Glomerular visceral epithelial cell (primary cell): ENCODE results near the gene ZNF565.
"Not testable (repeated sequence)": the region's sequence is repeated elsewhere in the genome, so short reads cannot be mapped to it uniquely, and the experiment has no call there.

Experiments used
- DNase-seq: peaks from one replicate; pipeline ENCODE4 v3.0.0-alpha.2; 2016; ENCODE audit errors: extremely low spot score

The ZNF565 gene

GRCh38 chr19:36214386-36215275 lies at the start of gene ZNF565, which contains the start of gene ZNF146:
ZNF565 (minus strand) TSS chr19:36214665; CDS start chr19:36201985, 12,680 bp downstream.
ZNF146 (plus strand) TSS chr19:36215106; CDS start chr19:36236441, 21,335 bp downstream.
- peak; percentile 99 for DNase-seq

GRCh38 chr19:36259211-36259610 lies 44.7 kb upstream of the ZNF565 start:
- no peak for DNase-seq

GRCh38 chr19:36258028-36258875 lies 43.8 kb upstream of the ZNF565 start:
- no peak for DNase-seq

DNA sequence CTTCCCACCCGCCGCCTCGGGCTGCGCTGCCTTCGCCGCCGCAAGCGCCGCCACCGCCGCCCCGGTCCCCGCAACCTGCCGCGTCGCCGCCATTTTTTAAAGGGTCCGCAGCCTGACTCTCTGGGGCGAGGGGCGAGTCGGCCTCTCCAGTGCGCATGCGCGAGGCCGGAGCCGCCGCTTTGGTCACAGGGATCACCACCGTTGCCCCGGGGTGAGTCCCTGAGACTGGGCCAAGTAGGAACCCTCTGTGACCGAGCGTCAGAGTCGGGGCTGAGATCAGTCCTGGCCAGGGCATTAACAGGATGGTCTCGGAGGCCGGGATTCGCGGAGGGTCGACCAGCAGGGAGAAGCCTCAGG lies 43.0 kb upstream of the ZNF565 start:
- DNase-seq = peak; percentile 8

DNA sequence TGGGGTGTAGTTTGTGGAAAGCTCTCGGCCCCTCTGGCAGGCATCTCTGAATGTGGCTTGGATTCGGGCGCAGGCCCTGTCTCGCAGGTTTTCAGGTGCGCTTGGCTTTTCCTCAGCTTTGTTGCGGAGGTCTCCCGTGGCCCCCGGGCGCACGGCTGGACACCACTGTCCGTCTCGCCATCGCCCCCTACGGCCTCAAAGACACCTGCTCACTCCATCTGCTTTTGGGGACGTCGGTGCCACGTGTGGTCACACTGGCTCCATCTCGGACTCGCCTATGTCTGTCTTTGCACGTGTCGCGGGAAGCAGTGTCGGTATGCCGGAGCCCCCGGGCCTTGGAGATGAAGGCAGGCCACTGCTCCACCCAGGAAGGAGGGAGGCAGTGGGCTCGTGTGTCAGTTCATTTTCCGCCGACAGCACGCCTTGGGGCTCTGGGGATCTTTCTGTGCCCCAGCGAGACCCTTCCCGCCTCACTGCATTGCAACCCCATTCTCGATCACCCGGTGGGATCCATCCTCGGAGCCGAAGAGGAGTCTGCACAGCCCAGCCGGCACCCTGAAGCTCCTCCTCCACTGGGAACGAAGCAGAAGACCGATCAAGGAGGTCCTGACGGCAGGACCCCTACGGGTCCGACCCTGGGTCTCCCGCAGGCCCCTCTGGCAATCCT lies 42.5 kb upstream of the ZNF565 start:
- no peak for DNase-seq

GRCh38 chr19:36256064-36256463 lies 41.6 kb upstream of the ZNF565 start:
- no peak for DNase-seq

GRCh38 chr19:36255316-36255715 lies 40.9 kb upstream of the ZNF565 start:
- no peak for DNase-seq

GRCh38 chr19:36254848-36255247 lies 40.4 kb upstream of the ZNF565 start:
- no peak for DNase-seq

DNA sequence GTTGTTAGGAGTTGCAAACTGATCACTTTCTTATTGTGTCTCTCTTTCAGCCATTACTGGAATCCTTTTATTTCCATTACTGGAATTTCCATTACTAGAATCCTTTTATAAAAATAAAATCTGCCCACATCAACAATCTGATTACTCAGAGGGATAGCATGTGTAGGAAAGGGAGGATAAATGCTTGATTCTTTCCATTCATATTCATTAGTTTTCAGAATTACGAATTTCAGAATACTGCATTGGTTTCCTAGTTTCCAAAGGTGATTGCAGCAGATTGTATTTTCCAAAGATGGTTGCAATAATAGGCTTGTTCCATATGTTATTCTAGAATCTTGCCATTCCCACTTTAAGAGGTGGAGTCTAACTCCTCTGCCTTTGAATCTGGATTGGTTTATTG lies 37.6 kb upstream of the ZNF565 start:
- no peak for DNase-seq

DNA sequence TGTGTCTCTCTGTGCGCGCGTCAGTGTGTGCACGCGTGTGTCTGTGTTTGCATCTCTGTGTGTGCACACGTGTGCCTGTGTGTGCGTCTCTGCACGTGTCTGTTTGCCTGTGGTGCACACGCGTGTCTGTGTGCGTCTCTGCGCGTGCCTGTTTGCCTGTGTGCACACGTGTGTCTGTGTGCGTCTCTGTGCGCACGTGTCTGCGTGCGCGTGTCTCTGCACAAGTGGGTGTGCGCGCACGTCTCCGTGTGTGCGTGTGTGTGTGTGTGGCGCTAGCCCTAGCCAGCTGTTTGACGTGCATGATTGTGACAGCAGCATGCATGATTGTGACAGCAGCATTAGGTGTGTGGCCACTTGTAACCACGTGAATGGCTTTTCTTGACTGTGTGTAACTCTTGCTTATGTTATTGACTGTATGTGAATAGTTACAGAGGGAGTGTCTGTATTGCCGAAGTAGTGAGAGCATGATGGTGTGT lies 31.6 kb upstream of the ZNF565 start:
- no peak for DNase-seq

DNA sequence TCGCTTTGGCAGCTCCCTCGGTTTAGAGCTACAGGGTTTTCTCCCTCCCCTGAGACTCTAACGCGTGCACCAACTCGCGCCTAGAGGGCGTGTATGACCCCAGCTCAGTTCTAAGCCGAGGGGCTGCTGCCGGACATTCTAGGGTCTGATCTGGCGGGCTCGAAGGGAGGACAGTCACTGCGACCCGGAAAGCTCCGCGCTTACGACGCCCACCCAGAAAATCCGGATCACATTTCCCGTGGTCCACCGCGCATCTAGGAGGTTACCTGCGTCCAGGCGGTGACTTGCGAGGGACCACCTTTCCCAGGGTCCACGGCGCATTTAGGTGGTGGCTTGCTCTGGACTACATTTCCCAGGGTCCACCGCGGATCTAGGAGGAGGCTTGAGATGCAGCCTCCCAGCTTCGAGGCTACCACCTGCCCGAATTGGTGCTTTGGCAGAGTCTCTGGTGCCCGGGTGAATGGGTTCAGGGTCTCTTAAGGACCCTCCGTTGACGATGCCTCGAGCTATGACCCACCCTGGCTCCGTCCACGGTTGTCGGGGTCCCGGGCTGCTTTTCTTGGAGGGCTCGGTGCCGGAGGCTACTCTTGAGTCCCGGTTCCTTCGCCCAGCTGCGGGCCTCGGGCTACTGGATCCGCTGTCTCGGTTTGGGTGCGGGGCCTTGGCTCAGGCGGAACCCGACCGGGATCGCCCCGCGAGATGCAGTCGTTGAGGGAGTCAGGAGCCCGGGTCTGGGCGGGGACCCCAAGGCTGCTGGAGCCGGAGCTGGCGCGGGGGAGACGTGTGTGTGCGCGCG lies 30.9 kb upstream of the ZNF565 start:
- no peak for DNase-seq

GRCh38 chr19:36244066-36244465 lies 29.6 kb upstream of the ZNF565 start:
- DNase-seq = no peak

GRCh38 chr19:36236946-36237310 lies 22.5 kb upstream of the ZNF565 start:
- no peak for DNase-seq

- DNase-seq = no peak
Measured at GRCh38 chr19:36236304-36236945, 22.0 kb upstream of the ZNF565 start.

DNA sequence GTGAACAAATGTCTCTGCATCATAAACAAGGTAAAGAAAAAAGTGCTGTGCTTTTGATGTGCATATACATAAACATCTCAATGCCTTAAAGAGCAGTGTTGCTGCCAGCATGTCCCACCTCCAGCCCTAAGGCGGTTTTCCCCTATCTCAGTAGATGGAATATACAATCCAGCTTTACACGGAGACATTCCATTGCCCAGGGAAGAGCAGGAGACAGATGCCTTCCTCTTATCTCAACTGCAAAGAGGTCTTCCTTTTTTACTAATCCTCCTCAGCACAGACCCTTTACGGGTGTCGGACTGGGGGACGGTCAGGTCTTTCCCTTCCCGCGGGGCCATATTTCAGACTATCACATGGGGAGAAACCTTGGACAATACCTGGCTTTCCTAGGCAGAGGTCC lies 19.2 kb upstream of the ZNF565 start:
- not testable (repeated sequence) for DNase-seq

GRCh38 chr19:36225219-36225892 lies 10.9 kb upstream of the ZNF565 start:
- no peak for DNase-seq

- DNase-seq = no peak
Measured at GRCh38 chr19:36222503-36222902, 8.0 kb upstream of the ZNF565 start.

DNA sequence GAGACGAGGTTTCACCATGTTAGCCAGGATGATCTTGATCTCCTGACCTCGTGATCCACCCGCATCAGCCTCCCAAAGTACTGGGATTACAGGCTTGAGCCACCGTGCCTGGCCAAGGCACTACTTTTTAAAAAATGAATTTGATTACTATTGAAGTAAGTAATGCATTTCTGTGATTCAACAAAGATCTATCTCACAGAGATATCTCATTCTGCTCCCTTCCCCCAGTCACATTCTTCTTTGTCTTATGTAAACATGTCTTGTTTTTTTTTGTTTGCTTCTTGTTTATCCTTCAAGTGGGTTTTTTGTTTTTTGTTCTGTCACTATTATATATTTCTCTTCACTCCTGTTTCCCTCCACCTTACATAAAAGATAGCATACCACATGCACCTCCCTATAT lies 7.0 kb upstream of the ZNF565 start:
- no peak for DNase-seq

- DNase-seq = peak; percentile 24
Measured at GRCh38 chr19:36215276-36216123, 1.0 kb upstream of the ZNF565 start.
